Heart left ventricle (tissue), 16 donors: ENCODE results near the gene PCSK6. TPM values are rescaled to one million over a fixed set of nuclear protein-coding genes. Genes with fewer than 3 reads are reported as not detected.

Source experiments
- ATAC-seq, 4 donors: fragments of 200-7000 bp; cut with Tn5 transposase; one replicate each; pipeline ENCODE4 v1.9.1; 2020 to 2022; ENCODE audit warnings: moderate library complexity in 4 of 4, mild to moderate bottlenecking in 3 of 4, moderate number of reproducible peaks in 1 of 4
- DNase-seq, 5 donors: peaks; one replicate each; pipeline ENCODE4 v3.0.0-alpha.2; 2020
- H3K27ac ChIP-seq, 12 donors: fragments of 200-600 bp; sonication (generic) in 4 of 12; one replicate each; pipeline versions ENCODE4 v1.5.0 to v1.8.0; 2016 to 2022; ENCODE audit warnings: mild to moderate bottlenecking in 2 of 12
- H3K27me3 ChIP-seq, 9 donors: fragments of 200-600 bp; sonication (generic) in 2 of 9; one replicate each; pipeline versions ENCODE4 v1.5.1 to v1.8.0; 2016 to 2022; ENCODE audit warnings: mild to moderate bottlenecking in 3 of 9
- H3K36me3 ChIP-seq, 9 donors: fragments of 200-600 bp; sonication (generic) in 2 of 9; one replicate each; pipeline versions ENCODE4 v1.5.0 to v1.8.0; 2018 to 2022; ENCODE audit warnings: mild to moderate bottlenecking in 2 of 9
- H3K4me1 ChIP-seq, 12 donors: fragments of 200-600 bp; sonication (generic) in 4 of 12; one replicate each; pipeline versions ENCODE4 v1.5.0 to v1.8.0; 2016 to 2022; ENCODE audit warnings: mild to moderate bottlenecking in 3 of 12
- H3K4me3 ChIP-seq, 12 donors: fragments of 200-600 bp; sonication (generic) in 4 of 12; one replicate each; pipeline versions ENCODE4 v1.5.0 to v1.8.0; 2017 to 2022; ENCODE audit warnings: mild to moderate bottlenecking in 9 of 12, moderate library complexity in 4 of 12
- H3K9me3 ChIP-seq, 12 donors: fragments of 200-600 bp; sonication (generic) in 4 of 12; one replicate each; pipeline versions ENCODE4 v1.5.0 to v1.8.0; 2016 to 2022; ENCODE audit warnings: mild to moderate bottlenecking in 1 of 12
- POLR2A ChIP-seq, 2 donors: fragments of 450-650 bp; IDR thresholded peaks; one replicate each; pipeline ENCODE4 v1.6.1; 2017; ENCODE audit warnings: antibody characterized with exemption in 2 of 2, mild to moderate bottlenecking in 2 of 2, moderate library complexity in 2 of 2
- WGBS, 4 donors: extraction: QIAGEN DNeasy Blood & Tissue Kit in 2 of 4; methylation state at CpG; one replicate each; pipeline versions ENCODE4 v1.1.5 to v1.1.7; 2013 to 2018; 5-methylcytosine and 5-hydroxymethylcytosine counted together
- intact Hi-C, 10 donors: fragments of 100-400 bp; cut with DNase I; formaldehyde crosslinking; loops; one replicate each; pipeline versions ENCODE4 v1.11.1 to v1.14.2; 2022
- polyA plus RNA-seq, 2 donors: library from polyadenylated mRNA; stranded (reverse); fragments of 200-250 nt; gene quantifications; one replicate each; pipeline ENCODE4 v1.2.3, GENCODE V29; 2013
- total RNA-seq, 9 donors: library from RNA; depleted of rRNA in 2 of 9; stranded (reverse); fragments of >200 nt in 2 of 9; fragmentation: NEBNext Ultra II Directional in 3 of 9; extraction: Animal tissue kit (Norgen Biotek cat#: 25700) in 3 of 9; gene quantifications; one replicate each; pipeline versions ENCODE4 v1.1.0 to v1.2.4, GENCODE V29; 2016 to 2023
- TF ChIP-seq, protein P1 (sequence below), 12 donors: fragments of 200-600 bp; sonication (generic) in 4 of 12; IDR thresholded peaks; one replicate each; pipeline versions ENCODE4 v1.5.0 to v1.8.0; 2018 to 2022; ENCODE audit warnings: antibody characterized with exemption in 12 of 12, mild to moderate bottlenecking in 5 of 12
- donor health status: ischemic (EF 13 %, LVEDD 7.1; RV severe dilation, severe dysfunction).
- donor health status: healthy with polysubstance abuse.
- donor health status: DM: no; HTN: yes; CAD: no.
- donor health status: DM: no; HTN: no; CAD: no.
- donor health status: ischemic (EF 25% LVEDD 6.9; RV normal size, moderate dysfunction).
- donor health status: ischemic (EF 25% LVEDD 5.7; RV mildly dilated, moderate dysfunction).
- donor health status: healthy.
- donor health status: DM: yes; HTN: yes; CAD: no.
- donor health status: ischemic (EF 35%, LVEDD 5.7; RV mildly dilated, moderate dysfunction).
- donor health status: nonischemic (EF 11% LVEDD 7.7; RV severe dilation, severe dysfunction).
- donor health status: DM: yes; HTN: yes; CAD: no.
- donor health status: PGD.
- donor health status: ischemic (EF 29% LVEDD 5.4; RV normal size, mild dysfunction).
- donor health status: nonischemic (EF 23%, LVEDD 6.1; RV moderate dilation, normal function).

The PCSK6 gene
- total and polyA plus RNA-seq, 11 donors = 7.3 to 41.7 (median 22.3) TPM

DNA sequence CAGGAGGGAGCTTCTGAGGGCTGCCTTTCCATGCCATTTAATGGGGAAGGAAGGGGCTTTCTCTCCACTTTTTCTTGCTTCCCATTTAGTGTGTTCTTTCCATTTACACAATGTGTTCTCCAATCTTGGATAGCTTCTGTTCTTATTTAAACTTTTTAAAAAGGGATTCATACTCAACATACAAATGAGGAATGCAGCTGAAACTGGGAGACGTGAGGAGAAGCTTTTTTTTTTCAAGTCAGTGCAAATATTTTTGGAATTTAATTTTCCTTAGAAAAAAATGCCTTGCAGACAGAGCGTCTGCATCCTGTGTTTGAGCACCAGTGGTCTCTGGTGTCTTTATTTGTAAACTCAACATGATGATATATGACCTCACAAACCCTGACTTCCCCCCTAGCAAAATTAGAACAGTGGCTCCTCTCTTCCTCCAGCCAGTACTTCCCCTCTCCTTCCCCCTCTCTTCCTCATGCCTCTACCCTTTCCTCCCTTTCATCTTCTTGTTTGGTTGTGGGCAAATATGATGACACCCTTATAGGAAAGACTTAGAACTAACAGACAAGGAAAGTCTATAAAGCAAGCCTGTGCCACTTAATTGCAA is 48.1 kb upstream of the PCSK6 start:
- H3K4me3 ChIP-seq = no peak overlapping the region
- DNase-seq = no peak
- no peaks in the 10 kb centered on the region for H3K36me3 ChIP-seq
- peaks cover 0 to 11% (median 0%) of the 10 kb centered on the region in 12 donors for H3K9me3 ChIP-seq
- no peak overlapping the region for H3K27ac ChIP-seq
- ATAC-seq = no peak
- no peaks in the 10 kb centered on the region for H3K27me3 ChIP-seq
- TF ChIP-seq POLR2A (IDR thresholded peaks at IDR 0.05) = no peak
- TF ChIP-seq, protein P1, sequence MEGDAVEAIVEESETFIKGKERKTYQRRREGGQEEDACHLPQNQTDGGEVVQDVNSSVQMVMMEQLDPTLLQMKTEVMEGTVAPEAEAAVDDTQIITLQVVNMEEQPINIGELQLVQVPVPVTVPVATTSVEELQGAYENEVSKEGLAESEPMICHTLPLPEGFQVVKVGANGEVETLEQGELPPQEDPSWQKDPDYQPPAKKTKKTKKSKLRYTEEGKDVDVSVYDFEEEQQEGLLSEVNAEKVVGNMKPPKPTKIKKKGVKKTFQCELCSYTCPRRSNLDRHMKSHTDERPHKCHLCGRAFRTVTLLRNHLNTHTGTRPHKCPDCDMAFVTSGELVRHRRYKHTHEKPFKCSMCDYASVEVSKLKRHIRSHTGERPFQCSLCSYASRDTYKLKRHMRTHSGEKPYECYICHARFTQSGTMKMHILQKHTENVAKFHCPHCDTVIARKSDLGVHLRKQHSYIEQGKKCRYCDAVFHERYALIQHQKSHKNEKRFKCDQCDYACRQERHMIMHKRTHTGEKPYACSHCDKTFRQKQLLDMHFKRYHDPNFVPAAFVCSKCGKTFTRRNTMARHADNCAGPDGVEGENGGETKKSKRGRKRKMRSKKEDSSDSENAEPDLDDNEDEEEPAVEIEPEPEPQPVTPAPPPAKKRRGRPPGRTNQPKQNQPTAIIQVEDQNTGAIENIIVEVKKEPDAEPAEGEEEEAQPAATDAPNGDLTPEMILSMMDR (IDR thresholded peaks at IDR 0.05) = no peak
- intact Hi-C loops = no loop called here
- peaks cover 0 to 9% (median 0%) of the 10 kb centered on the region in 12 donors for H3K4me1 ChIP-seq
- WGBS, 4 donors = 22 to 47% (median 39%) methylated on average over 2 of the region's 2 CpGs

DNA sequence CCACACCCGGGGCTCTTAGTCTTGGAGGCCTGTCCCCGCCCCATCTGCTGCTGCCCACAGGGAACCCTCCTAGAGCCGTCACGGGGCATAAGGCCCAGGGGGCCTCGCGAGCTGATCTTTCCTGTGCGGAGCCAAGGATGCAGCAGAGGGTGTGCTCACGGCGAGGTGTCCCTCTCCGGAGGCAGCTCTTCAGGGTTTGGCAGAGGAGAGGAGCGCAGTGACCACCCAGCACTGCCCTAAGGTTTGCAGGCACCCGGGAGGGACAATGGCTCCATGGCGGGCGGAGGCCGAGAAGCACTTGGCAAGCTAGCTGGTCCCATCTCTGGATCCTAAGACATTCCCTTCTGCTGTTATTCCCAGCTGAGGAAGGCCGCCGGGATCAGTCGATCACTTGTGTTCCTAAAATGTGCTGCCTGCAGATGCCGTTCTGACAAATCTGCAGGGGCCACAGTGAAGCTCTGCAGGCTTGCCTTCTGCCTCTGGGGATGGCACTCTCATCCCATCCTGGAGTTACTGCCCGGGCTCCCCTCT is 47.4 kb upstream of the PCSK6 start:
- Histone ChIP-seq H3K9me3 (peaks cover 0 to 11% (median 0%) of the 10 kb centered on the region in 12 donors), H3K36me3 (no peaks in the 10 kb centered on the region), H3K4me1 (peaks cover 0 to 9% (median 0%) of the 10 kb centered on the region in 12 donors), H3K27ac (no peak overlapping the region), H3K4me3 (no peak overlapping the region), H3K27me3 (no peaks in the 10 kb centered on the region)
- WGBS, 4 donors = 79 to 87% (median 84%) methylated on average over 9 to 20 of the region's 20 CpGs
- DNase-seq = no peak
- TF ChIP-seq, protein P1 (IDR thresholded peaks at IDR 0.05) = no peak
- TF ChIP-seq POLR2A (IDR thresholded peaks at IDR 0.05) = no peak
- ATAC-seq = no peak
- intact Hi-C loops = no loop called here

DNA sequence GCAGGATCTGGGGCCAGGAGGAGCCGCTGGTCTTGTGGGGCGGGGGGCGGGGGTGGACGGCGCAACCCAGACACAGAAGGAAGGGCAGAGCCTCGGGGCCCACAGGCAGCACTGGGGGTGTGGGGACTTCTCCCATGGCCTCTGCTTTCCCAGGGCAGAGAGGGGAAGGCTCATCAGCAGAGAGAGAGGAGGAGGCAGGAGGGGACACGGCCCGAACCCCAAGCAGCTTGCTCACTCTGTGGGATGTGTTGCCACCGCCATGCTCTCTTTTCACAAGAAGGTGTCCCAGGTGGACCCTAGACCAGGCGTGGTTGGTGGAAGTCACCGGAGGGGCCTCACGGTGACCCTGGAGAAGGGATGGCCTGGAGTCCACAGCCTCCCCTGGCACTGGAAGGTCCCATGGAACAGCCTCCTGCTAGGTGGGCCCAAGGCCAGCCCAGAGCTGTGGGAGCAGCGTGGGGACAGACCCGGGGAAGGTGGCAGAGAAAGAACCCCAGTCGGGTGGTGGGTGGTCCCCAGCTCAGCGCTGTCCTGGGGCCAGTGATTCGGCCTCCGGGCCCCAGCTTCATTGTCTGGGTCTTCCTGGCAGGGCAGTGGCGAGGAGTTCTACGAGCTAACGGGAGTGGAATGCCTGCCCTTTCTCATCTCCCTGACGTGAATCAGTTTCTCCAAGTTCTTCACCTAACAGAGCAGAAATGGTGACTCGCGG is 46.8 kb upstream of the PCSK6 start:
- Histone ChIP-seq H3K36me3 (no peaks in the 10 kb centered on the region), H3K9me3 (peaks cover 0 to 11% (median 0%) of the 10 kb centered on the region in 12 donors), H3K27me3 (no peaks in the 10 kb centered on the region), H3K27ac (no peak overlapping the region), H3K4me1 (peaks cover 0 to 9% (median 0%) of the 10 kb centered on the region in 12 donors), H3K4me3 (no peak overlapping the region)
- intact Hi-C loops = no loop called here
- WGBS, 4 donors = 84 to 89% (median 88%) methylated on average over 21 to 24 of the region's 24 CpGs
- TF ChIP-seq POLR2A (IDR thresholded peaks at IDR 0.05) = no peak
- TF ChIP-seq, protein P1 (IDR thresholded peaks at IDR 0.05) = no peak
- ATAC-seq (no peak), DNase-seq (no peak)

DNA sequence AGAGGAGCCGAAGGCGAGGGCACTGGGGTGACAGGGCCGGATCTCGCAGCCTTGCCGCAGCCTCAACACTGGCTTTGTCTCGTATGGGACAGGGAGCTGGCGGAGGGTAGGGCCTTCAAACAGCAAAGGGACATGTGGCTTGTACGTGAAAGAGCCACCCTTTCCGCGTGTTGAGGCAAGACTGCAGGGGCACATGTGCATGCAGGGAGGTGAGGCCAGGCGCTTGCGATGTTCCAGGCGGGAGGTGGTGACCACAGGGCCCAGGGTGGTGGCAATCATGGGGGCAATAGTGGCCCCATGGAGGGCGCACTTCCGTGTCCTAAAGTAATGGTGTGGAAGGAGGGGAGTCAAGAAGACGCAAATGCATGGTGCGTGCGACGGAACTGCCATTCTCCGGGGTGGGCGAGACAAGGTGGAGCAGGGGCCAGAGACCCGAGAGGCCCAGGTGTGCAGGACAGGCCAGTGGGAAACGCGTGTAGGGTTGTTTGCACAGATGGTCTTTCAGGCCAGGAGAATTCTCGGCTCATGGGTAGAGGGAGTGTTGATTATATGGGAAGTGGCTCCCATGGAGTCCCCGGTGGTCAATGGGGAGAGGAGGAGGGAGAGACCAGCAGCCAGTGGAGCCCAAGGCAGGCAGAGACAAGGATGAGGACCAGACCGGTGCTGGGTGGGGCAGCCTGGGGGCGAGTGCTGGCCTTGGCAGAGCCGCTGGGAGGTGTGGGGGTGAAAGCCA is 45.8 kb upstream of the PCSK6 start:
- H3K9me3 ChIP-seq = peaks cover 0 to 11% (median 0%) of the 10 kb centered on the region in 12 donors
- TF ChIP-seq, protein P1 (IDR thresholded peaks at IDR 0.05) = no peak
- no peak for TF ChIP-seq POLR2A (IDR thresholded peaks at IDR 0.05)
- H3K36me3 ChIP-seq = no peaks in the 10 kb centered on the region
- no peak for ATAC-seq
- H3K4me1 ChIP-seq = peaks cover 0 to 9% (median 0%) of the 10 kb centered on the region in 12 donors
- 92 to 93% (median 93%) methylated on average over 29 of the region's 29 CpGs for WGBS, 4 donors
- no peak overlapping the region for H3K4me3 ChIP-seq
- no peak for DNase-seq
- H3K27ac ChIP-seq = no peak overlapping the region
- H3K27me3 ChIP-seq = no peaks in the 10 kb centered on the region
- intact Hi-C loops = no loop called here
